AG09309 (cell line): Measurements from ENCODE around the gene MRPS11.

Source experiments
- DNase-seq: peaks from one replicate; pipeline ENCODE4 v3.0.0-alpha.2; 2010; ENCODE audit warnings: low read depth
- H3K4me3 ChIP-seq: 2 replicates; pipeline ENCODE4 v1.5.1; 2011; ENCODE audit warnings: mild to moderate bottlenecking, low read depth, low read length, moderate library complexity; ENCODE audit not compliant: control insufficient read depth
- TF ChIP-seq, protein P1 (sequence below): IDR thresholded peaks from 2 replicates; pipeline ENCODE4 v1.5.1; 2011; ENCODE audit warnings: mild to moderate bottlenecking, low read depth, low read length, inconsistent platforms; ENCODE audit not compliant: insufficient read depth, control insufficient read depth; ENCODE audit errors: missing control alignments

MRPS11 gene

DNA sequence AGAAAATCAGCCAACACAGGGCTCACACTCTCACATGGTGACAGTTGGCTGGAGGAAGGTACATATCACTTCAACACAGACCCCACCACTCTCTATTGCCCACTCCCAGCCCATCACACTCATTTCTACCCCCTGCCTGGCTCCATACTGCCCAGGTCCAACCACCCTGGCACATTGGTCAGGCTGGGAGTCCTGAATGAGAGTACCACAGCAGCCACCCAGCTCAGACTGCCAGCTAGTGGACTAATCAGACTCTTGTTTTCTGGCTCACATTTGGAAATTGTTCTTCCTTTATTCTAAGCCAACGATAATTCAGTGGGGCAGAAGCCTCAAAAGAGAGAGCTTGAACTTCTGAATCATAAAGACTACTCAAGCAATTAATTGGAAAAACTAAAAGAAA, 20.3 kb upstream of the MRPS11 start:
- TF ChIP-seq, protein P1, sequence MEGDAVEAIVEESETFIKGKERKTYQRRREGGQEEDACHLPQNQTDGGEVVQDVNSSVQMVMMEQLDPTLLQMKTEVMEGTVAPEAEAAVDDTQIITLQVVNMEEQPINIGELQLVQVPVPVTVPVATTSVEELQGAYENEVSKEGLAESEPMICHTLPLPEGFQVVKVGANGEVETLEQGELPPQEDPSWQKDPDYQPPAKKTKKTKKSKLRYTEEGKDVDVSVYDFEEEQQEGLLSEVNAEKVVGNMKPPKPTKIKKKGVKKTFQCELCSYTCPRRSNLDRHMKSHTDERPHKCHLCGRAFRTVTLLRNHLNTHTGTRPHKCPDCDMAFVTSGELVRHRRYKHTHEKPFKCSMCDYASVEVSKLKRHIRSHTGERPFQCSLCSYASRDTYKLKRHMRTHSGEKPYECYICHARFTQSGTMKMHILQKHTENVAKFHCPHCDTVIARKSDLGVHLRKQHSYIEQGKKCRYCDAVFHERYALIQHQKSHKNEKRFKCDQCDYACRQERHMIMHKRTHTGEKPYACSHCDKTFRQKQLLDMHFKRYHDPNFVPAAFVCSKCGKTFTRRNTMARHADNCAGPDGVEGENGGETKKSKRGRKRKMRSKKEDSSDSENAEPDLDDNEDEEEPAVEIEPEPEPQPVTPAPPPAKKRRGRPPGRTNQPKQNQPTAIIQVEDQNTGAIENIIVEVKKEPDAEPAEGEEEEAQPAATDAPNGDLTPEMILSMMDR: peak; percentile 27
- DNase-seq: no peak
- no peak overlapping the region for H3K4me3 ChIP-seq

DNA sequence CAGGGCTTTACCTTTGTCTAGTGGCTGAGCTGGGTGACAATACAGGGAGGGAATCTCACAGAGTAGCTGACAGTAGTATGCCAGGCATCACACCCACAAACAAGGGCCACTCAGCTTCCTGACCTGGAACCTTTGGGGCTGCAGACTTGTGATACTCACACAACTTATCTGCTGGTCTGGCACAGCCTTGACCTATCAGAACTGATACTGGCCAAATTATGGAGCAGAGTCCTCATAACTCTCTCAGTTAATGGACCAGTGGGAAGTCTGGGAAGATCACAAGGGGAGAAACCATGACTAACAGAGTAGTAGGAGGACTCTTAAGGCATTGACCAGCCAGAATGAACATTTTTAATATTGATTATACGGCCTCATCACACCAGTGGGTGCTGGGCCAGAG, 19.8 kb upstream of the MRPS11 start:
- TF ChIP-seq, protein P1: no peak
- DNase-seq: no peak
- no peak overlapping the region for H3K4me3 ChIP-seq

DNA sequence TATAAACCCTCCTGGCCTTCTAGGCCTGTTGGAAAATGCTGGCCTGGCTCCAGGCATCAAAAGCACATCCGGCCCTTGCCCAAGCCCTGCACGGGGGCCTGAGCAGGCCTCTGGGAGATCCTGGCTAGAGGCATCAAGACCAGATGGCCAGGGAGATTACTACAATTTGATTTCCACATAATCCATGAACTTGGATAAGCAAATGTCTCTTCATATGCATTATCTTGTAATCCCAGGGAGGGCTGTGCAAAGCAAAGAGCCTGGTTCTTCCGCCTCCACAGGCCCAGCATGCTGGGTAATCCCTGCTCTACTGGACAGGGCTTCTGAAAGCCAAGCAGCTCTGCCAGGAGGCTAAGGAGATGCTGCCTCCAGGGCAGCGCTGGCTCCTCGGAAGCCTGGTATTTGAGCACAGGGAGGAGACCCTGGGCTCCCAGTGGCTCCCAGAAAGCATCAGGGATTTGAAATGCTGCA, 18.5 kb upstream of the MRPS11 start:
- DNase-seq: no peak
- H3K4me3 ChIP-seq: no peak overlapping the region
- TF ChIP-seq, protein P1: no peak

DNA sequence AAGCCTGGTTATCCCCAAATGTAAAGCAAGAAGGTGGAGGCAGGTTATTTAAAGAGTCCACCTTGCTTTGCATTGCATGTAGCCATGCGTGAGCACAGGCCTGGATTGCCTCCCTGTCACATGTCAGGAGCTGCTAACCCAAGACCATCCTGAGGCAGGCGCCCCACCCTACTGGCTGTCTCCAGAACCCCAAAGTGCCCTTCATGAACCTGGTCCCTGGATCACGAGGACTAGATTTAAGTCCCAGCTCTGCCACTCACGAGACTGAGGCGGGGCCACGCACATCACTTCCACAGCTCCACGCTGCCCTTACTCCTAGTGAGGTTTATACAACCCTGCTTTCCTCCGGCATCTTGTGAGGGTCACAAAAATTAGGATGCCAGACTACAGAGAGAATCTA, 17.9 kb upstream of the MRPS11 start:
- TF ChIP-seq, protein P1: no peak
- H3K4me3 ChIP-seq: no peak overlapping the region
- DNase-seq: no peak

DNA sequence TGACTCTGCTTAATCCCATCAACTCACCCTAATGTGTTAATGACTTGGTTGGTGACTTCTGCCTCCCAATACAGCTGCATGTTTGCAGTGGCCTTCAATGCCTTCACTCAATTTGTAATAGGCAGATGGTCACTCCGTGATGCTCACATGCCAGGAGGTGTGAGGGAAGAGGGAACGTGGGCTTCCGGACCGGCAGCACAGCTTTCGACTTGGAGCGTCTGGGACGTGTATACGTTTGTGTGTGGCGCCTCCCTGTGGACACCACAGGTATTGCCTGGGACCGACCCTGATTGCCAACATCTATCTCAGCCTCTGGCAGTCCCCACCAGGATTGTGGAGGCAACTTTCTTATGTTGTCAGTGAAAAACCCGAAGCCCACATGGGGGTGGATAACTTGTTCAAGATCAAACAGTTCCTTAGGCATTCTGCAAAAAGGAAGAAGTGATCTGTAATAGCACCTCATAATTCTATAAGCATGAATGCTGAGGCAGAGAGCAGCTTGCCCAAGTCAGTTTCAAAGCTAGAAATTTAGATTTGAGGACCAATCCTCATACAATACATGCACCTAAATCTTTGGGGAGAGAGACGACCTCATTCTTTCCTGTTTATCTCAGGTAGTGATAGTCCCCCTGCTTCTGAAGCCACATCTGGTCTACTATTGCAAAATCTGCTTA, 17.2 kb upstream of the MRPS11 start:
- TF ChIP-seq, protein P1: peak; percentile 83
- no peak overlapping the region for H3K4me3 ChIP-seq
- DNase-seq: no peak

DNA sequence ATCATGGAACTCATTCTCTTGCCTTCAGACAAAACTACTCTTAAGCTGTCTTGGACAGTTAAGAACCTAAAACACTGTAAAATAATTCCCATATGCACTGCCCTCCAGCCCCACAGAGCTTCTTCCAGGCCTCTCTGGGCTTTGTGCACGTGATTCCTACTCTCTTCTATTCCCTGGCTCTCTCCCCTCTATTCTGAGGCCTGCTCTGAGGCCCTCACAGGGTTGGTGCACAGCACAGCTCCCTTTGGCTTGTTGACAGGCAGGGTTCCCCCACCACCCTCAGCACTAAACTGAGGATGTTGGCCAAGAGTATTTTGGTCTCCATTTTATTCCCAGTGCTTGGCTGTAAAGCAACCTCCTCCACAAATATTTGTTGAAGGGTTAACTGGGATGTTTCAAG, 13.9 kb upstream of the MRPS11 start:
- DNase-seq: no peak
- no peak overlapping the region for H3K4me3 ChIP-seq
- TF ChIP-seq, protein P1: no peak

DNA sequence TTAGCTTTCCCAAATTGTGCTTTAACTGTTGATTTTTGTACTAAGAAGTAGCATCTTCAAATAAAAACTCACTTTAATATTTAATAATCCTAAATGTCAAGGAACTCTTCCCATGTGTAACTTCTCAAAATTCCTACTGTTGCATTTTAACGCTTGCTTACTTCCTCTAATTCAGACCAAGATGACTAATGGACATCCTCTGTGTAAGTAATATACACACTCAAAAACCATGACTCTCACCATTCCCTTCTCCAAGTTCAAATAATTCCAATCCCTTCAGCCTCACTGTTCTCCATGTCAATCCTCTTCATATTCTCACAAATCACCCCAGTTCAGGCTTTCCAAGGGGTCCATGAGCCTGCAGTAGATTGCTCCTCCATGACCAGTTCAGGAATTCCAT, 13.3 kb upstream of the MRPS11 start:
- no peak overlapping the region for H3K4me3 ChIP-seq
- TF ChIP-seq, protein P1: no peak
- no peak for DNase-seq
